Heart right ventricle (tissue), 16 donors: ENCODE results near the gene RFC1. TPM values are rescaled to one million over a fixed set of nuclear protein-coding genes. Genes with fewer than 3 reads are reported as not detected.

Experiments
- ATAC-seq, 8 donors: fragments of 200-7000 bp; cut with Tn5 transposase; one replicate each; pipeline ENCODE4 v1.9.1; 2020; ENCODE audit warnings: mild to moderate bottlenecking in 8 of 8, moderate library complexity in 8 of 8, moderate number of reproducible peaks in 1 of 8
- DNase-seq, 2 donors: peaks; one replicate each; pipeline ENCODE4 v3.0.0-alpha.2; 2020
- H3K27ac ChIP-seq, 10 donors: fragments of 200-600 bp; sonication (generic) in 2 of 10; one replicate each; pipeline versions ENCODE4 v1.5.0 to v1.8.0; 2020 to 2022; ENCODE audit warnings: mild to moderate bottlenecking in 3 of 10
- H3K27me3 ChIP-seq, 7 donors: fragments of 200-600 bp; one replicate each; pipeline ENCODE4 v1.8.0; 2021 to 2022; ENCODE audit warnings: mild to moderate bottlenecking in 2 of 7
- H3K36me3 ChIP-seq, 9 donors: fragments of 200-600 bp; sonication (generic) in 1 of 9; one replicate each; pipeline versions ENCODE4 v1.5.0 to v1.8.0; 2020 to 2022; ENCODE audit warnings: mild to moderate bottlenecking in 2 of 9
- H3K4me1 ChIP-seq, 9 donors: fragments of 200-600 bp; sonication (generic) in 1 of 9; one replicate each; pipeline versions ENCODE4 v1.5.0 to v1.8.0; 2020 to 2022; ENCODE audit warnings: mild to moderate bottlenecking in 4 of 9
- H3K4me3 ChIP-seq, 10 donors: fragments of 200-600 bp; sonication (generic) in 2 of 10; one replicate each; pipeline versions ENCODE4 v1.5.0 to v1.8.0; 2020 to 2022; ENCODE audit warnings: mild to moderate bottlenecking in 7 of 10, moderate library complexity in 2 of 10
- H3K9me3 ChIP-seq, 11 donors: fragments of 200-600 bp in 10 of 11; sonication (generic) in 2 of 11; one replicate each; pipeline versions ENCODE4 v1.5.0 to v1.8.0; 2013 to 2022; ENCODE audit warnings: mild to moderate bottlenecking in 2 of 11, control low read depth in 1 of 11, moderate library complexity in 1 of 11
- CTCF ChIP-seq, 9 donors: fragments of 200-600 bp; sonication (generic) in 2 of 9; IDR thresholded peaks; one replicate each; pipeline versions ENCODE4 v1.5.0 to v1.8.0; 2021 to 2022; ENCODE audit warnings: antibody characterized with exemption in 9 of 9, mild to moderate bottlenecking in 5 of 9, moderate library complexity in 1 of 9
- WGBS, 2 donors: extraction: QIAGEN DNeasy Blood & Tissue Kit; methylation state at CpG; one replicate each; pipeline ENCODE4 v1.1.7; 2013; ENCODE audit warnings: inconsistent platforms in 1 of 2; 5-methylcytosine and 5-hydroxymethylcytosine counted together
- intact Hi-C, 10 donors: fragments of 100-400 bp; cut with DNase I; formaldehyde crosslinking; loops; one replicate each; pipeline versions ENCODE4 v1.11.1 to v1.14.2; 2022
- polyA plus RNA-seq, 2 donors: library from polyadenylated mRNA; stranded (reverse); fragments of 200-250 nt; gene quantifications; one replicate each; pipeline ENCODE4 v1.2.3, GENCODE V29; 2013
- total RNA-seq, 10 donors: library from RNA; stranded (reverse); fragmentation: NEBNext Ultra II Directional in 3 of 10; extraction: Animal tissue kit (Norgen Biotek cat#: 25700) in 3 of 10; gene quantifications; one replicate each; pipeline versions ENCODE4 v1.2.1 to v1.2.4, GENCODE V29; 2021 to 2023
- donor health status: Arrhythmogenic right ventricular cardiomyopathy.
- donor health status: ischemic (EF 13 %, LVEDD 7.1; RV severe dilation, severe dysfunction).
- donor health status: healthy with polysubstance abuse.
- donor health status: DM: no; HTN: yes; CAD: no.
- donor health status: DM: no; HTN: no; CAD: no.
- donor health status: ischemic (EF 25% LVEDD 6.9; RV normal size, moderate dysfunction).
- donor health status: ischemic (EF 25% LVEDD 5.7; RV mildly dilated, moderate dysfunction).
- donor health status: healthy.
- donor health status: DM: yes; HTN: yes; CAD: no.
- donor health status: Ischemic cardiomyopathy.
- donor health status: ischemic (EF 35%, LVEDD 5.7; RV mildly dilated, moderate dysfunction).
- donor health status: nonischemic (EF 11% LVEDD 7.7; RV severe dilation, severe dysfunction).
- donor health status: DM: yes; HTN: yes; CAD: no.
- donor health status: PGD.
- donor health status: ischemic (EF 29% LVEDD 5.4; RV normal size, mild dysfunction).
- donor health status: nonischemic (EF 23%, LVEDD 6.1; RV moderate dilation, normal function).

Gene RFC1
- total and polyA plus RNA-seq, 12 donors = 5.7 to 31.0 (median 23.3) TPM

DNA sequence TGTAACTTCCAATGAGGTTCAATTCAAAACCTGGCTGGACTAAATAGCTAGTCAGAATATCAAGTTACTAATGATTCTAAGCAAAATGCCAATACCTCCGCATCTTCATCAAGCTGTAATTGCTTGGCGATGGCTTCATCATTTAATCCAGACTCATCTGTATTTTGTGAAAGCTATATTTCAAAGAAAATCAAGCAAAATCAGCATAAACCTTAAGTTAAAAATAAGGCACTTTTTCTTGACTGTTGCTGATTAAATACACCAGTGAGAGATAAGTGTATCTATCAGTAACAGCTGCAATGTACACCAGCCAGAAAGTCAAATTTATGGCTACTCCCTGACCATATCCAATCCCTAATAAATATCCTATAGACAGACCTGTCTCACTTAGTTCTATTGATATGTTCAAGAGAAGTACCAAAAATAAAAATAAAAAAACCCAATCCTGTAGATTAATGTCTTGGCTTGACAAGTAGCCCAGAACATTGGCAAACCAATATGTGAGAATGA is 39.6 kb downstream of the RFC1 start:
- Histone ChIP-seq H3K9me3 (no peaks in the 10 kb centered on the region), H3K27ac (no peak overlapping the region), H3K4me3 (no peak overlapping the region), H3K4me1 (no peaks in the 10 kb centered on the region), H3K27me3 (no peaks in the 10 kb centered on the region), H3K36me3 (peaks cover 0 to 62% (median 0%) of the 10 kb centered on the region in 9 donors)
- ATAC-seq = no peak
- no peak for TF ChIP-seq CTCF (IDR thresholded peaks at IDR 0.05)
- intact Hi-C loops = no loop called here
- WGBS, 2 donors = 94 to 97% methylated on average over 2 of the region's 2 CpGs
- no peak for DNase-seq

DNA sequence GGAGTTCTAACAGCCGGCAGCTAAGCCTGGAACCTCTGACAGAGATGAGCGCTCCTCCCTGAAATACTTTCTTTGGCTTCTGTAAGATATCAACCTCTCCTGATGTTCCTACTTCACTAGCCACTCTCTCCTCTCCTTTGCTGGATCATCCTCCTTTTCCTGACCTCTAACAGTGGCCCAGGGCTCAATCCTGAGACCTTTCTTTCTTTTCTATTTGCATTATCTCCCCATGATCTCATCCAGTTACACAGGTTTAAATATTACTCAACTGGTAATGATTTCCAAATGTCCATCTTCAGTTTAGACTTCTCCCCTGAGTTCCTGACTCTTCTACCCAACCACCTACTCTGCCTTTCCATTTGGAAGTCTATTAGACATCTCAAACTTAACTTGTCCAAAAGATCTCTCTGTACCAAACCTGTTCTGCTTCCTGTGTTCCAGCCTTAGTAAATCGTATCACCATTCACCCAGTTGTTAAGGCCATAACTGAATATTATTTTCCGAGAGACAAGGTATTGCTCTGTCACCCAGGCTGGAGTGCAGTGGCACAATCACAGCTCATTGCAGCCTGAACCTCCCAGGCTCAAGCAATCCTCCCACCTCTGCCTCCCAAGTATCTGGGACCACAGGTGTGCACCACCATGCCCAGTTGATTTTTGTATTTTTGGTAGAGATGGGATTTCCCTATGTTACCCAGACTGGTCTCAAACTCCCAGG is 41.1 kb downstream of the RFC1 start:
- H3K27me3 ChIP-seq = no peaks in the 10 kb centered on the region
- no peak for TF ChIP-seq CTCF (IDR thresholded peaks at IDR 0.05)
- ATAC-seq (no peak), DNase-seq (no peak)
- H3K27ac ChIP-seq = no peak overlapping the region
- no peaks in the 10 kb centered on the region for H3K4me1 ChIP-seq
- H3K4me3 ChIP-seq = no peak overlapping the region
- intact Hi-C loops = no loop called here
- 87 to 97% methylated on average over 4 of the region's 4 CpGs for WGBS, 2 donors
- H3K36me3 ChIP-seq = peaks cover 0 to 76% (median 0%) of the 10 kb centered on the region in 9 donors
- no peaks in the 10 kb centered on the region for H3K9me3 ChIP-seq

DNA sequence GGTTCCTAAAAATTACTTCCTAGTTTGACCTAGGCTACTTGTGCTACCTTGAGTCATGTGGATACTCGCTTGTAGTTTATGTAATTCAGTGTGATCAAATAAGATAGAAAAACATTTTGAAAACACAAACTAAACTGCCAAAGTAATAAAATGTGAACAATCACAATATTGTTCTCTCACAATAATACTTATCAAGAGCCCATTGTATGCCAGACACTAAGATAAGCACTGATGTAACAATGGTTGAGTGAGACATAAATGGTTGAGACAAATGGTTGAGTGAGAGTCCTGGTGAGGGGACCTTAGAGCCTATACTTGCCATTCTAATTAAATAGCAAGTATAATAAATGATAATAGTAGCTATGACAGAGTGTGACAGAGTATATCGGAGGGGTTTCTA is 41.7 kb downstream of the RFC1 start:
- intact Hi-C loops = no loop called here
- no peak for TF ChIP-seq CTCF (IDR thresholded peaks at IDR 0.05)
- no peak overlapping the region for H3K4me3 ChIP-seq
- H3K27me3 ChIP-seq = no peaks in the 10 kb centered on the region
- no peaks in the 10 kb centered on the region for H3K9me3 ChIP-seq
- WGBS, 2 donors = 96% methylated on average over 2 of the region's 2 CpGs
- DNase-seq = no peak
- no peaks in the 10 kb centered on the region for H3K4me1 ChIP-seq
- H3K27ac ChIP-seq = no peak overlapping the region
- ATAC-seq = no peak
- peaks cover 0 to 82% (median 0%) of the 10 kb centered on the region in 9 donors for H3K36me3 ChIP-seq

DNA sequence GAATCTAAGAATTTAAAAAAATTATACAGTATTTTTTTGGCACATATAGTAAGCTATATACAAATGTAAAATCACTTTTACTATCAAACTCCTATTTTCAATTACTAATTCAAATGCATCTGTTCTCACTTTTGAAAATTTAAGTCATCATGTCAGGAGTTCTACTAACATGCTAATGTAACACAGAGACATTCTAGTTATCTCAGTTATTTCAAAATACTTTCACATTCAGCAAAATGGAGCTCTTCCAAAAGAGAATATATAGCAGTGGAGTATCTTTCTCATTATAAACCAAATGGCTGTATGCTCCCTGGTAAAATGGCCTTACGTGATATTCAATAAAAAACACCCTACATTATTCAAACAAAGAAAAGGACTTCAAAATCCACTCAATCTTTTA is 42.3 kb downstream of the RFC1 start:
- no peaks in the 10 kb centered on the region for H3K27me3 ChIP-seq
- H3K9me3 ChIP-seq = no peaks in the 10 kb centered on the region
- H3K27ac ChIP-seq = no peak overlapping the region
- peaks cover 0 to 88% (median 0%) of the 10 kb centered on the region in 9 donors for H3K36me3 ChIP-seq
- H3K4me3 ChIP-seq = no peak overlapping the region
- H3K4me1 ChIP-seq = no peaks in the 10 kb centered on the region
- TF ChIP-seq CTCF (IDR thresholded peaks at IDR 0.05) = no peak
- DNase-seq (no peak), ATAC-seq (no peak)
- 100% methylated on average over 1 of the region's 1 CpG for WGBS, 2 donors
- intact Hi-C loops = no loop called here
